HG03571 (cell line): ENCODE results near the gene AUH.
"Not testable (repeated sequence)": the region's sequence is repeated elsewhere in the genome, so short reads cannot be mapped to it uniquely, and the experiment has no call there.

ENCODE experiments used
- ATAC-seq: cut with Tn5 transposase; IDR thresholded peaks from one replicate; pipeline ENCODE4 v1.9.1; 2021; ENCODE audit not compliant: unreplicated experiment

AUH gene, protein sequence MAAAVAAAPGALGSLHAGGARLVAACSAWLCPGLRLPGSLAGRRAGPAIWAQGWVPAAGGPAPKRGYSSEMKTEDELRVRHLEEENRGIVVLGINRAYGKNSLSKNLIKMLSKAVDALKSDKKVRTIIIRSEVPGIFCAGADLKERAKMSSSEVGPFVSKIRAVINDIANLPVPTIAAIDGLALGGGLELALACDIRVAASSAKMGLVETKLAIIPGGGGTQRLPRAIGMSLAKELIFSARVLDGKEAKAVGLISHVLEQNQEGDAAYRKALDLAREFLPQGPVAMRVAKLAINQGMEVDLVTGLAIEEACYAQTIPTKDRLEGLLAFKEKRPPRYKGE

DNA sequence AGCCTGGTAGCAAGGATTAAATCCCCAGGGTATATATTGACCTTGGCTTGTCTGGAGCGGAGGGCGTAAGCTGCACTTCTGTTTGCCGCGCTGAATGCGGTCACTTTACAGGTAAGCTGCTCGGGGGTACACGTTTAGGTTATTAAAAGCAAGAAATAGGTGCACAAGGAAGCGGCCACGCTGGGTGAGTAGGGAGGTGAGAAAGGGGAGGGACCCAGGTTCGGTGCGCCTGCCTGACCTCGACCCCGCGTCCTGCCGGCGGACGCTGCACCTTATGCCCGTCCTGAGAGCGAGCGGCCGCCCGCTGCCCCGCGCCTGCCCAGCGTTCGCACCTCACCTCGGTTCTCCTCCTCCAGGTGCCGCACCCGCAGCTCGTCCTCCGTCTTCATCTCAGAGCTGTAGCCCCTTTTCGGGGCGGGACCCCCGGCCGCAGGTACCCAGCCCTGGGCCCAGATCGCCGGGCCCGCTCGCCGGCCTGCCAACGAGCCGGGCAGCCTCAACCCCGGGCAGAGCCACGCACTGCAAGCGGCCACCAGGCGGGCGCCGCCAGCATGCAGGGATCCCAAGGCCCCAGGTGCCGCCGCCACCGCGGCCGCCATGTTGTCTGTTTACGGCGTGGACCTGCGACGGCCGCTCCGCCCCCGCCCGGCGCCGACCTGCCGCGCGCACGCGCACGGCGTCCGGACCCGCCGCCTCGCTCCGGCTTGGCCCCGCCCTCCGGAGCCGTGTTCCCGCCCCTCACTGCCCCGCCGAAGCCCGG, at the start of gene AUH:
Gene AUH, minus strand, starts transcription at position 628 of the 760 bp plus-strand sequence. Its CDS starts 29 bp downstream, at position 599.
- ATAC-seq, result peak; percentile 73

DNA sequence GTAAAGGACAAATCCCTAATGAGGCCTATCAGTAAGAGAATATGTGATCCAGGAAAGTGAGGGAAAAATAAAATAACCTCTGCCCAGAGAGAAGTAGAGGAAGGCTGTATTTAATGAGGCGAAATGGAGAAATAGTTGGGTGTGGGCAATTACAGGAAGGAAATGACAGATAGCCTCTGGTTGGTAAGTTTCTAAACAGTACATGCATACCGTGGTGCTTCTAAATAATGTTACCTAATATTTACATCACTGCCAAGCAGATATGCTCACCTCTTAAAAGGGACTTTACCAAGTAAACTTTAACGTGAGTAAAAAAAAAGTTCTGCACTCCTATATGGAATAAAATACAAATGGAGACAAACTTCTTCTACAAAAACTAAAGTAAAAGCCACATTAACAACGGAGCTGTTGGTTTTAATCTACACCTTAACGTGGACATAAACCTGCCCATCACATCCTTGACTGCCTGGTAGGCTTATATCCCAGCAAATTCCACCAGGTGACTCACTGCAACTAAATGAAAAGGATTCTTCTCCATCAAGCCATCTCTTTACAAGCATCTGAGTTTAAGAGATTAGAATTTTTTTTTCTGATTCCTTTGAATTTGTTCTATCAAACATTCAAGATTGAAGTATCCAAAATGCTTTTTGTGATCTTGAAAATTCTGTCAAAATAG, 49.5 kb upstream of the AUH start:
- ATAC-seq, result no peak

DNA sequence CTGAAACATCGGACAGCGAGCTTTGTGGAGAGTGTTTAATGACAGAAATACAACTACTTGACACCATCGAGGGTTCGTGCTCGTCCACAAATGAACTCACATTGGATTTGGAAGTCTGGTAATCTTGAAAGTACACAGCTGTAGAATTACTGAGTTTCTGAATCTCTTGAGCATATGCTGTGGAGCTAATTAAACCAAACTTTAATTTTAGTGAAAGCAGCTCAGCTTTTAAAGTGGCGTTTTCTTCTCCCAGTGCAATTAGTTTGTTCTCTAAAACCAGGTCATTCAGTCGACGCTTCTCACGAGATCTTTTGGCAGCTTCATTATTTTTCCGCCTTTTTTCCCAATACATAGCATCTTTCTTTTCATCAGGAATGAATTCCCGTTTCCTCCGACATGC, 48.4 kb upstream of the AUH start:
- ATAC-seq, result no peak

DNA sequence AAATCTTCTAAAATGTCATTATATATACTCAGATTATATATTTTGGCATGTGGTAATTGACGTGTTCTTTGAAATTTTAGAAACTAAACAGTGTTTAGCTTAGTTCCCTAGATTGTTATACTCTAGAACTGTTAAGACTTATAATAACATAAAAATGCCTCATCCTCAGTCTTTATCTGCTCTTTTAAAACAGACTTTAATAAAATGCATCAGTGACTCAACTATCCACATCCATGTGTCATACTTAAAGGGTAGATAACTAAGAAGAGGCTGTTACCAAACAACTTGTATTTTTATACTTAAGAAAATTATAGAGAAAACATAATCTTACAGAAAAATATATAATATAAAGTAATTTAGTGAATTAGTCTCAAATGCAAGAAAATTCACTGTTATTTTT, 46.8 kb upstream of the AUH start:
- no peak for ATAC-seq

DNA sequence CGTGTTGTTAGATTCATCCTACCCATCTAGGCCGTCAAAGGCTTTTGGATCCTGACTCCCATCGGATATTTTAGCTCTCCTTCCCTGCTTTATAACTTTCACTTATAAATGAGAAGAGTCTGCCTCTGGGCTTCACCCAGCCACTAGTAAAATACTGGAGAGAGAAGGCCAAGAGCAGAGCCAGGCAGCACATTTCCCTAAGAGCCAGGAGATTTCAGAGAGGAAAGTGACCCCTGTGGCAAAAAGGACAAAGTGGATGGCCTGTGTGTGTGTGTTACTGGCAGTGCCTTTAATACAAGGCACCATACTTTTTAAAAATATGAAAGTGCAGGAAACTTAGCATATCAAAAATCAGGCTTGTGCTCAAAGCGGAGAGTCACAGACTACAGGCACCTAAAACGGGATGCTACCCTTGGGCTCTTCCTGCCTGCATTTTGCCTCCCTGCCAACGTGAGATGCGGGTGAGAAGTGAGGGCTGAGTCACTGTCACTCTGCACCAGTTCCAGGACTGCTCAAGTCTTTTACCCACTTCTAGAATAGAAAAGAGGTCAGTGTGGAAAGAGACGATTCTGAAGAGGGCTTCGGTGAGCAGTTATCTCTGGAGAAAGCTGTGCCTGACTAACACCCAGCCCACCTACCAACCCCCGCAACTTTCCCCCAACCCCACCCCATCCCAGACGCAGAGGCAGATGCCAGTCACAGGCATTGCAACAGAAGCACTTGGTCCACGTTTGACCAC, 46.0 kb upstream of the AUH start:
- ATAC-seq, result no peak

DNA sequence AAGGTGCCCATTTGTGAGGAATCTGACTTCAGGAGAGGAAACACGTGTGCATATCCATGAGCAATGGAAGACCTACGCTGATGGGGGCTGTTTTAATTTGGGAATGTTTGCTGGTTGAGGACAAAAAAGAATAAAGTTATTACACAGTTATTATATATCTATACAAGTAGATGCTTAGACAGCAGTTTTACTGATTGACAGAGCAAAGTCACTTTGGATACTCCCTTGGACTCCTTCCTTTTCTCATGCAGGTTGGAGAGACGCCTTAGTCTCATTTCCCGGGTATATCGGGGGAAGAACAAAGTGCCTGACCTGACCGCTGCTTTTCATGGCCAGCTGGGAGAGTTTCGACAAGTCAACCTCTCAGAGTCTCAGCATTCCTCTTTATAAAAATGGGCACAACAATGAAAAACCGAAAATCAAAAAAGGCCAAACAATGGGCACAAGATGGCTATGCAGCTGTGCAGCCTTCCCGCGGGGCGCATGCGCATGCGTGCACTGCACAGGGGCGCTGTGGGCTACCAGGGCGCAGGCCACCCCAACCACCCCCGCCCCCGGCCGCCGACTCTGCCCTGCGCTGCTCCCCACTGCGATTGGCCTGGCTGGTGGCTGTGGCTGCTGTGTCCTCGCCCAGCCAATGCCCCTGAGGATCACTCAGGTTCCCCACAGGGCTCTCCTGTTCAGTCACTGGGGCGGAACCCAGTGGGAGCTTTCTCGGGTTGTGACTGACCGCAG, 43.8 kb upstream of the AUH start:
- ATAC-seq, result no peak

DNA sequence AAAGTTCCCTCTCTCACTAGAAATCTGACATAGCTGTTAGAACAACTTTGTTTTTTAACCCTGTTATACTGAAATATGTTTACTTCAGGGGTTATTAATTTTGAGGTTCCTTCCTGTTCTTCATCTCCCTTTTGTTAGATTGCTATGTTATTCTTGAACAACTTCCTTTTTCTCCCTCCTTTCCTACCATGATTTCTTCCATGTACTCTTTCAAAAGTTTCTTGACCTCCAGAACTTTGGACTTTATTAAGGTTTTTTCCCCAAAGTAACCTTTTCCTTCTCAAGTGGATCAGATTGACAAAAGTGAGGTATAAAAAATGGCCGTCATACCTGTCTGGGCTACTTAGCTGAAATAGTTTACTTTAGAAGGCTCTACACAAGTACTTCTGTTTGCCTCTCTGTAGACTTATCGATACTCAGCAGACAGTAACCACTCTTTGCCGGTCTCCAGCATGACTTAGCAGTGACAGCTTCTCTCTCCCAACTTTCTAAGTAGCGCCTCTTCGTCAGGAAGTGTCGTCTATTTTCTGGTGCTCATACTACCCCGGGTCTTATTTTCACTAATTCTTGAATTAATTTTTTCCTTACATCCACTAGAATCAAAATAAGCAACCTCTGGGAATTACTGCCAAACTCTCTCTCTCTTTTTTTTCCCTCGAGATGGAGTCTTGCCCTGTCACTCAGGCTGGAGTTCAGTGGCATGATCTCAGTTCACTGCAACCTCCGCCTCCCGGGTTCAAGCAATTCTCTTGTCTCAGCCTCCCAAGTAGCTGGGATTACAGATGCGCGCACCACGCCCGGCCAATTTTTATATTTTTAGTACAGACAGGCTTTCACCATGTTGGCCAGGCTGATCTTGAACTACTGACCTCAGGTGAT, 42.2 kb upstream of the AUH start:
- no peak for ATAC-seq

DNA sequence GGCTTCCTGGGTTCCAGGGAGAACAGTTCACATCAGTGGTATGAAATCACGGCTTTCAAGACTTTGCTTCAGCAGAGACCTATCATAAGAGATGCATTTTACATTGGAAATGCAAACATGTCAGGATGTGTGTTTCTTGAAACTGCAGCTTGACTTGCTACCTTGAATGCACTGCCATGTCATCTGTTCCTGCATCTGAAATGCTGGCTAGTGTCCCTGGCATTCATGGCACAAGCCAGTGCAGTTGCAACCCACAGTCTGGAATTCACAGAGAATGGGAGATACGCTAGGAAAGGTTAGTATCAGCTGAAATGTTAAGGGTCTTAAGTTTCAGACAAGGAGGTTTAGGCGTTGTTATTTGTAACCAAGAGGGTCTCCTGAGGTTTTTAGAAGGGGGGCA, 37.2 kb upstream of the AUH start:
- no peak for ATAC-seq

DNA sequence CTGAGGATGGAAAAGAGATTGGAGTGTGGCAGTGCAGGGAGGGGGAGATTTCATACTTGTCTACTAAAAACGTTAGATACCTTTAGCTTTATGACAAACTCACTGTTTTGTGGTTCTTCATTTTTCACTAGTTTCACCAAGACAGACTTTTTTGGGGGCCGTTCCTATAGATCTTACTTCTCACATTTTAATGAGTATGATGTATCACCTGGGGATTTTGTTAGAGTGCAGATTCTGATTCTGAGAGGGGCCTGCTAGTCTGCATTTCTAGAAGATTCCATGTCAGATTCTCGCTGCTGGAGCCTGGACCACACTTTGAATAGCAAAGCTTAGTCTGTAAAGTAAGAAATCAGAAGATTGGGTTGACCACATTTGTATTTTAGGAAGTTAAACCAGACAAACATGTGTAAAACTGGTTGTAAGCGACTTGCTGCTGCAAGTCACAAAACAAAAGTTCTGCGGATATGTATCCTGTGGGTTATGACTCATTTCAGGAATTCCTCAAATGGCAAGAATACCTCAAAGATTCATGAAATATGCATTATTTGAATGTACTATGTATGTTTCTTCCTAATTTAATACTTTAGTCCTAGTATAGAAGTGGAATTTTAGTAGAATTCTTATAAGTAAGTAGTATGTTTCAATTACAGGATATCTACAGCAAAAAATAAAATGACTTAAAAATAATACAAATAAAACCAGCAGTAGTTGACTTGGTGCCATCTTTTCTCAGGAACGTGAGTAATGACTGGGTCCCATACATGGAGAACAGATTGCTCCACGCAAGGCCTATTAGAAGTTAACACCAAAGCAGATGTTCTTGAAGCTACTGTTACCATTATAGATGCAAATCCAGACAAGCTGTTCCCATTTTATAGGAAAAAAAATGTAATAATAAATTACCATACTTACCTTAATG, 34.1 kb upstream of the AUH start:
- ATAC-seq, result no peak

DNA sequence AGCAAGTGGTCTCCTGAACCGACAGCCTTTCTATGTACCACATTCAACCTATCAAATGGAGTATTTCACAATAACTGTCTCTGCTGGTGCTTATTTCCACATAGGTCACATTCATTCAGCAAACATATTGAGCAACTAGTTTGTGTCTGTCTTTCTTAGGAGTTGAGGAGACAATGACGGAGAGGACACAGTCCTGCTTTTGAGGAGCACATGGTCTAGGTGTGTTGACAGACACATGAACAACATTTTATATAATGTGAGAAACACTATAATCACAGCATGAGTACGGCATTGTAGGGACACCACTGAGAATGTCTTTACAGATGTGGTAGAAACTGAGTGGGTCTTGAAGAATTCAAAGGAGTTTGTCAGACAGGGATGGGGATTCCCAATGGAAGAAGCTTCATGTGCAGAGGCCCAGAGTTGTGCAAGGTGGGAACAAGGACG, 33.4 kb upstream of the AUH start:
- ATAC-seq, result no peak

DNA sequence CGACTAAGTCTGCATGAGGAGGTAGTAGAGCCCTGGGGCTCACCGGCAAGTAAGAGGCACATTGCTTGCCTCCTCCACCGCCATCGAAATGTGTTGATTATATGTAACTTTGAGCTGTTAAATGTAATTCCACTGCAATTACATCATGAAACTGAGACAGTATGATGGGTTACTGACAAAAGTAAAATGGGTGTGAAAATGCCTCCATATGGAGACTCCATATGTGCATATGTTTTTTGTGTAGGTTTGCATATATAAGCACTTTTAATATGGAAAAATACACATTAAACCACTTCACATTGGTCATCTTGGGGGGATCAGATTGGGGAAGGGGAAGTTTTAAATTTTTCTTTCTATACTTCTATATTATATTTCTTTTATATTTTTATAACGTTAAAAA, 32.1 kb upstream of the AUH start:
- ATAC-seq, result no peak

DNA sequence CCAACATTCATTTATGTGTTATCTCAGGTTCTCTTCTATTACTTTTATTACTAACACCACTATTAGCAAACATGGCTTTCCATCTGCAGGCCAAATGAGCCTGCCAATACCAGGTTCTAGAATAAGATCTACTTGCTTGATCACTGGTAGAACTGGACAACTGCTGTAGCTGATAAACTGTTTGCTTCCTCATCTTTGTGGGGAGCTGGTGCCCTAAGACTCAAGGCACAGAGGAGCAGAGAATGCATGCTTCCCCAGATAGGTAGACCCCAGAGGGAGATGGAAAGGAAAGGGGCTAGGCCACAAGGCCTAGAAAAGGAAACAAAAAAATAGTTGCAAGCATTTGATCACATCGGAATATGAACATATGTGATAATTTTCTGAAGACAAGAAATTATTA, 30.7 kb upstream of the AUH start:
- no peak for ATAC-seq

DNA sequence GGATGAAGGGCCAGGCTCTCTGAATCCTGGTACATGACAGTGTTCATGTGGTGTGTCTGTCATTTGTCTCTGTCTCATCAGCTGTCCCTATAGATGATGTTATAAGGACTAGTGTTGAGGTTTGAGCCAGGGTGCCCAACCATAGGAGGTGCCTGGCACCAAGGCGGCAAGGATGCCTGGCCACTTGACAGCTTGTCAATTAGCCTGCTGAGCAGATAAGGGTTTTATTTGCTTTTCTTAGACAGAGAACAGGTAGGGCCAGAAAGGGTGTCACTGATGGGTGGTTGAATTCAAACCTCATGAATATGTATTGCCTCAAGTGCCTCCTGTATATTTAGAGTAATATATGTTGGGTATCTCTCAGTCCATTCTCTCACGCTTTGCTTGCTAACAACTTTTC, 30.1 kb upstream of the AUH start:
- ATAC-seq, result no peak

DNA sequence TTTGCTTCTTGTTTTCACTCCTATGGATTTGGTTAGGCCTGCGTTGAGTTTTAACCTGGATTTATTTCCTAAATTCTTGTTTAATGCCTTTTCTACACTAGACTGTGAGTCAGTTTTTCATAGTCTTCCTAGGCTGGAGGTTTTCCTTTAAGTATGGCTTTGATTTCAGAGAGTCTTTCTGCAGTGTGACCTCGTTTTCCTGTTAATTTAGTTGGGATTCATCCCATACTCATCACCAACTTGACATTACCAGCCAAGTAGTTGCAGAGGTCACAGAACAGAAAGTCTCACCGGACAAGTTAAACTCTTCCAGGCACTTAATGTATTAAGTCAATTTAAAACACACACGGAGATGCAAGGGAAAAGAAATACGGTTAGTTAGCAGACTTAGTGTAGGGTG, 29.7 kb upstream of the AUH start:
- ATAC-seq, result no peak

DNA sequence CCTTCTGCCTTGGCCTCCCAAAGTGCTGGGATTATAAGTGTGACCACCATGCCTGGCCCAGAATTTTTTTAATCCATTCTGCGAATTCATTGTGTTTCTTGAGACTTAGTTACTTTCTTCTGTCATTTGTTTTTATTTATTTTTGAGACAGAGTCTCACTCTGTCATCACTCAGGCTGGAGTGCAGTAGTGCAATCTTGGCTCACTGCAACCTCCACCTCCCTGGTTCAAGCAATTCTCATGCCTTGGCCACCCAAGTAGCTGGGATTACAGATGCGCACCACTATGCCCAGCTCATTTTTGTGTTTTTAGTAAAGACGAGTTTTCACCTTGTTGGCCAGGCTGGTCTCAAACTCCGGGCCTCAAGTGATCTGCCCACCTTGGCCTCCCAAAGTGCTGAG, 28.0 kb upstream of the AUH start:
- ATAC-seq, result not testable (repeated sequence)

DNA sequence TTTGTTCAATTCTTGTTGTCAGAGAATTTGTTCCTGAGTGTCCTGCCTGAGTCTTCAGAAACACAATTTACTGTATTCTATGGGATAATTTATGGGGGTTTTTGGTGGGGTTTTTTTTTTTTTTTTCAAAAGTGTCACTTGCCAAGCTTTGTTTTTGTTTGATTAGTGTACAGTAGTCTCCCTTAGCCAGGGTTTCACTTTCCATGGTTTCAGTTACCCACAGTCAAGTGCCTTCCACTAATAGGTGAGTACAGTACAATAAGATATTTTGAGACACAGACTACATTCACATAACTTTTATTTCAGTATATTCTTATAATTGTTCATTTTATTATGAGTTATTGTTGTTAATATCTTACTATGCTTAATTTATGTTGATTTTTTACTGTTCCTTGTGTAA, 25.0 kb upstream of the AUH start:
- ATAC-seq, result no peak

DNA sequence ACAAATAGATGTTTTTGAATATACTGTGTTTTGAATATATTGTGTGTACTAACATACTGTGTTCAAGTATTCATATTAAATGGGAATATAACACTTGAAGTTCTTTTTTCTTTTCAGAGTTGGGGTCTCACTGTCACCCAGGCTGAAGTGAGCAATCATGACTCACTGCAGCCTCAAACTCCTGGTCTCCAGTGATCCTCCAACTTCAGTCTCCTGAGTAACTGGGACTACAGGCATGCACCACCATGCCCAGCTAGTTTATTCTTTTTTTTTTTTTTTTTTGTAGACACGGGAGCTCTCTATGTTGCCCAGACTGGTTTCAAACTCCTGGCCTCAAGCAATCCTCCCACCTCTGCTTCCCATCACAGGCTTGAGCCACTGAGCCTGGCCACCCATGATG, 23.2 kb upstream of the AUH start:
- ATAC-seq, result no peak

DNA sequence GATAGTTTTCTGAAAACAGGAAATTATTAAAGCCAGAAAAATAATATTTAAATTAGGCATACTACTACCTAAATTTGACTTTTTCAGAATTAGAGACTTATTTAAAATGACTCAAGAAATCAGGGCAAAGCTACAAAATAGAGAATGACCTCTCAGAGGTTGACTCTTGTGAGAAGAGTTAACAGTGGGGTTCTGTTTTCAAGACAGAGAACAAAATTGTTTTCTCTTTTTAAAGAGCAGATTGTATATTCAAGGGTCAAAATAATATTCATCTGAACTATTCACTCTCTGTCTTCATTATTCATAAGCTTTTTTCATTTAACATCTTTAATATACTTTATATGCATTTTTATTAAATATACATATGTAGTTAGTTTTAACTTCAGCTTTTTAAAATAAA, 21.9 kb upstream of the AUH start:
- ATAC-seq, result no peak

DNA sequence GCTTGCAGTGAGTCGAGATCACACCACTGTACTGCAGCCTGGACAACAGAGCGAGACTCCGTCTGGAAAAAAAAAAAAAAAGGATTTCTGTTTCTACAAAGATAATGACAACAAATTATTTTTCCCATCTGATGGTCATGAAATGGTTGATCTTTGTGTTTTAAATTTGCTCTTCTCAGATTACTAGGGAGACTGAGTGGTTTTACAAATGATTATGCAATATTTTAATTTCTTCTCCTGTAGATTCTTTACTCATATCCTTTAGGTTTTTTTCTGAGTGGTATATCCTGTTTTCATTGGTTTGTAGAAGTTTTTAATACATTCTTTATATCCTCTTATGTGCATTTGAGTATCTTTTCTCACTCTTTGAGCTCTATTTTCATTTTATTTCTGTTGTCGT, 20.6 kb upstream of the AUH start:
- no peak for ATAC-seq
